ENCODE results near the gene PLA2G4D.

PLA2G4D gene

DNA sequence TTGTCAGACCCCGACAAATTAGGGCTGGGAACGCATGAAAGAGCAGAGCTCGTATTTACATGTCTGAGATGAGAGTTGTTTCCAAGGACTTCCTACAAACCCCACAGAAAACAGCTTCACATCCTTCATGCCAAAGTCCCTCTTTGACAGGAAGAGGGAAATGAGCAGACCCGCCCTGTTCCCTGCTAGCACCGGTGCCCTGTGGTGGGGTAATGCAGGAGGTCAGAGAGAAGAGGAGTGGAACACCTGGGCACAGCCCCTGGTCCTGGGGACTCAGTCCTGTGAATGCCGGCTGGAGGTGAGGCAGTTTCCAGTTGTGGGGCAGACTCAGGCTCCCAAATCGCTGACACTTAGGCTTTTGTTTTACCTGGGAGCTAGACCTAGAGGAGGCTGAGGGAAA is 4.0 kb downstream of the PLA2G4D start:
- no peak overlapping the region for H3K9ac ChIP-seq (ENCODE audit: low read depth, low read length, poor library complexity)
- H4K8ac ChIP-seq (ENCODE audit: low read depth, low read length): no peak overlapping the region
- no peak overlapping the region for H2BK120ac ChIP-seq (ENCODE audit: low read depth, low read length)
- H2AK5ac ChIP-seq (ENCODE audit: low read depth, low read length): no peak overlapping the region
- WGBS, 2 donors (ENCODE audit: extremely low coverage in 2 of 2, insufficient read length in 2 of 2, insufficient replicate concordance in 1 of 2): no CpG with 5 or more reads among the region's 7 CpGs
- H3K14ac ChIP-seq (ENCODE audit: low read length): no peak overlapping the region
- H3K18ac ChIP-seq (ENCODE audit: low read length): no peak overlapping the region
- no peak overlapping the region for H3K23ac ChIP-seq (ENCODE audit: low read depth, low read length, poor library complexity)
- peaks cover 14 to 15% of the 10 kb centered on the region in 2 donors for H3K4me1 ChIP-seq (ENCODE audit: control insufficient read depth in 2 of 2, insufficient read depth in 1 of 2, low read depth in 1 of 2, low read length in 2 of 2)
- no peak overlapping the region for H3K4me2 ChIP-seq (ENCODE audit: insufficient read depth, low read length, poor library complexity, severe bottlenecking)
- H3K4ac ChIP-seq (ENCODE audit: low read length): no peak overlapping the region
- no peaks in the 10 kb centered on the region for H3K79me1 ChIP-seq (ENCODE audit: low read depth, low read length)
- no peak overlapping the region for H3K27ac ChIP-seq (replicated peaks; ENCODE audit: low read length)
- H2BK5ac ChIP-seq (ENCODE audit: low read length): no peak overlapping the region
- no peak overlapping the region for H2AFZ ChIP-seq (ENCODE audit: low read length)
- H3K36me3 ChIP-seq (replicated peaks in 1 of 2; ENCODE audit: control insufficient read depth in 2 of 2, insufficient read depth in 2 of 2, low read length in 2 of 2): no peaks in the 10 kb centered on the region
- H4K91ac ChIP-seq (ENCODE audit: low read depth, low read length, poor library complexity): no peak overlapping the region
- H3K9me3 ChIP-seq (replicated peaks in 1 of 2; ENCODE audit: control insufficient read depth in 2 of 2, insufficient read depth in 1 of 2, low read depth in 1 of 2, low read length in 2 of 2): no peaks in the 10 kb centered on the region
- no peak overlapping the region for H2BK12ac ChIP-seq (ENCODE audit: low read length)
- H3K4me3 ChIP-seq (ENCODE audit: low read length in 2 of 2): no peak overlapping the region
- no peak overlapping the region for H2BK15ac ChIP-seq (ENCODE audit: low read length)
- peaks cover 0 to 7% (median 0%) of the 10 kb centered on the region in 3 experiments for H3K27me3 ChIP-seq (ENCODE audit: control insufficient read depth in 3 of 3, insufficient read depth in 3 of 3, low read depth in 1 of 3, low read length in 3 of 3)
- no peak for DNase-seq (ENCODE audit: low spot score)

DNA sequence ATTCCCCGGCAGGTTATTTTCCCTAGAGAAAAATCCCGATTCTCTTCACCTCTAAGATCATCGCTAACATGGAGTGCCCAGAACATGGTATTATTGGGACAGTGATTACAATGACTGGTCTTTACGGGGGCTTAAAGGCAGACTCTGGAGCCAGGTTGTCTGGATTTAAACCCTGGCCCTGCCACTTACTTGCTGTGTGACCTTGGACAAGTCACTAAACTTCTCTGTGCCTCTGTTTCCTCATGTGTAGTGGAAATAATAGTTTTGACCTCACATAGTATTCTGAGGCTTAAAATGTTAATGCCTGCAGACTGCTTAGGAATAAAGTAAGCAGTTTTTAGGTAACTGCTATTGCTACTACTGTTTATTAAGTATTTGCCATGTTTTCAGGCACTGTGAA is 4.4 kb downstream of the PLA2G4D start:
- DNase-seq (ENCODE audit: low spot score): no peak
- no peak overlapping the region for H3K27ac ChIP-seq (replicated peaks; ENCODE audit: low read length)
- no peak overlapping the region for H4K91ac ChIP-seq (ENCODE audit: low read depth, low read length, poor library complexity)
- H3K4me3 ChIP-seq (ENCODE audit: low read length in 2 of 2): no peak overlapping the region
- no peak overlapping the region for H3K23ac ChIP-seq (ENCODE audit: low read depth, low read length, poor library complexity)
- H2AK5ac ChIP-seq (ENCODE audit: low read depth, low read length): no peak overlapping the region
- no peaks in the 10 kb centered on the region for H3K36me3 ChIP-seq (replicated peaks in 1 of 2; ENCODE audit: control insufficient read depth in 2 of 2, insufficient read depth in 2 of 2, low read length in 2 of 2)
- H3K4me1 ChIP-seq (ENCODE audit: control insufficient read depth in 2 of 2, insufficient read depth in 1 of 2, low read depth in 1 of 2, low read length in 2 of 2): peaks cover 15% of the 10 kb centered on the region in 2 donors
- H2BK120ac ChIP-seq (ENCODE audit: low read depth, low read length): no peak overlapping the region
- no peak overlapping the region for H3K4ac ChIP-seq (ENCODE audit: low read length)
- H2AFZ ChIP-seq (ENCODE audit: low read length): no peak overlapping the region
- no peak overlapping the region for H2BK5ac ChIP-seq (ENCODE audit: low read length)
- H3K14ac ChIP-seq (ENCODE audit: low read length): no peak overlapping the region
- peaks cover 0 to 11% (median 0%) of the 10 kb centered on the region in 3 experiments for H3K27me3 ChIP-seq (ENCODE audit: control insufficient read depth in 3 of 3, insufficient read depth in 3 of 3, low read depth in 1 of 3, low read length in 3 of 3)
- H3K9ac ChIP-seq (ENCODE audit: low read depth, low read length, poor library complexity): no peak overlapping the region
- H3K79me1 ChIP-seq (ENCODE audit: low read depth, low read length): no peaks in the 10 kb centered on the region
- no peak overlapping the region for H4K8ac ChIP-seq (ENCODE audit: low read depth, low read length)
- no peak overlapping the region for H2BK15ac ChIP-seq (ENCODE audit: low read length)
- no peak overlapping the region for H3K4me2 ChIP-seq (ENCODE audit: insufficient read depth, low read length, poor library complexity, severe bottlenecking)
- no CpG with 5 or more reads among the region's 4 CpGs for WGBS, 2 donors (ENCODE audit: extremely low coverage in 2 of 2, insufficient read length in 2 of 2, insufficient replicate concordance in 1 of 2)
- H3K18ac ChIP-seq (ENCODE audit: low read length): no peak overlapping the region
- no peaks in the 10 kb centered on the region for H3K9me3 ChIP-seq (replicated peaks in 1 of 2; ENCODE audit: control insufficient read depth in 2 of 2, insufficient read depth in 1 of 2, low read depth in 1 of 2, low read length in 2 of 2)
- no peak overlapping the region for H2BK12ac ChIP-seq (ENCODE audit: low read length)

DNA sequence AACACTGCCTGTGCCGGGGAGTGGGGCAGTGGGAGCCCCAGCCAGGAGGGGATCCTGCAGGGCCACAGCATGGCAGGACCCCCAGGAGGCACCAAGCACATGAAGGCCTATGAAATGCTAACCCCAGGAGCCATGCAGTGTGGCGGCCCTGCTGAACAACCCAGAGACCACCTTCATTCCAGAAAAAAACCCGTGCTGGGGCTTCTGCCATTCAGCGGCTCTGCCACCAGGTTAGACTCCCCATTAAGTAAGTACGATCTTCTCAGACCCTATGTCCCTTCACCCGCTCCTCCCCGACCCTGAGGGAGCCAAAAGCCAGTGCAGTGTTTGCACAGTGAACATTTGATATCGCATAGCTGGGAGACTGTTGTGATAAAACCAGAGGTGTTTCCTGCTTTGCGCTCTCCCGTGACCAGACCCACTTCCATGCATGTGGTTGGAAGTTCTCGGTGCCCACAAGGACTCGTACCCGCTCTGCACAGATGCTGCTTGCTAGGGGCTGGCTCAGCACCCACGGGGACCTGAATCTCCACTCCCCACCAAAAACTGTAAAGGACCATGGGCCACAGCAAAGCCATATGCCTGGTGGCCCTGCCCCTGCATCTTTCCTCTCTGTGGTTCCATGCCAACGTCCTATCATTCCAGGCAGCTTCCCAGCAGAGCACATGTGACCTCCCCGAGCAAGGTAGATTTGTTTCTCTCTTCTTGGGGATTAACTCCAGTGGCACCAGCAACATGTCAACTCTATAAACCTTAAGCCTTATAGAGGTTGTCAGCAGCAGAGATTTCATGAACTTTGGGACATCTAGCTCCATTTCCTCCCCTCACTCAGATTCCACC is 5.3 kb downstream of the PLA2G4D start:
- no peaks in the 10 kb centered on the region for H3K36me3 ChIP-seq (replicated peaks in 1 of 2; ENCODE audit: control insufficient read depth in 2 of 2, insufficient read depth in 2 of 2, low read length in 2 of 2)
- peak overlapping the region; percentile 4 for H2AK5ac ChIP-seq (ENCODE audit: low read depth, low read length)
- no peak overlapping the region for H4K8ac ChIP-seq (ENCODE audit: low read depth, low read length)
- H3K4me3 ChIP-seq (ENCODE audit: low read length in 2 of 2): no peak overlapping the region
- peaks cover 17 to 20% of the 10 kb centered on the region in 2 donors for H3K4me1 ChIP-seq (ENCODE audit: control insufficient read depth in 2 of 2, insufficient read depth in 1 of 2, low read depth in 1 of 2, low read length in 2 of 2)
- peak overlapping the region; percentile 53 for H3K18ac ChIP-seq (ENCODE audit: low read length)
- H2BK12ac ChIP-seq (ENCODE audit: low read length): no peak overlapping the region
- peaks cover 0 to 13% (median 0%) of the 10 kb centered on the region in 3 experiments for H3K27me3 ChIP-seq (ENCODE audit: control insufficient read depth in 3 of 3, insufficient read depth in 3 of 3, low read depth in 1 of 3, low read length in 3 of 3)
- H3K9ac ChIP-seq (ENCODE audit: low read depth, low read length, poor library complexity): no peak overlapping the region
- no peak for DNase-seq (ENCODE audit: low spot score)
- no peak overlapping the region for H4K91ac ChIP-seq (ENCODE audit: low read depth, low read length, poor library complexity)
- no peak overlapping the region for H2BK120ac ChIP-seq (ENCODE audit: low read depth, low read length)
- no peak overlapping the region for H3K27ac ChIP-seq (replicated peaks; ENCODE audit: low read length)
- H2BK5ac ChIP-seq (ENCODE audit: low read length): no peak overlapping the region
- no CpG with 5 or more reads among the region's 16 CpGs for WGBS, 2 donors (ENCODE audit: extremely low coverage in 2 of 2, insufficient read length in 2 of 2, insufficient replicate concordance in 1 of 2)
- H3K4me2 ChIP-seq (ENCODE audit: insufficient read depth, low read length, poor library complexity, severe bottlenecking): no peak overlapping the region
- H3K79me1 ChIP-seq (ENCODE audit: low read depth, low read length): no peaks in the 10 kb centered on the region
- H3K23ac ChIP-seq (ENCODE audit: low read depth, low read length, poor library complexity): no peak overlapping the region
- H3K14ac ChIP-seq (ENCODE audit: low read length): no peak overlapping the region
- no peaks in the 10 kb centered on the region for H3K9me3 ChIP-seq (replicated peaks in 1 of 2; ENCODE audit: control insufficient read depth in 2 of 2, insufficient read depth in 1 of 2, low read depth in 1 of 2, low read length in 2 of 2)
- no peak overlapping the region for H3K4ac ChIP-seq (ENCODE audit: low read length)
- no peak overlapping the region for H2BK15ac ChIP-seq (ENCODE audit: low read length)
- no peak overlapping the region for H2AFZ ChIP-seq (ENCODE audit: low read length)

DNA sequence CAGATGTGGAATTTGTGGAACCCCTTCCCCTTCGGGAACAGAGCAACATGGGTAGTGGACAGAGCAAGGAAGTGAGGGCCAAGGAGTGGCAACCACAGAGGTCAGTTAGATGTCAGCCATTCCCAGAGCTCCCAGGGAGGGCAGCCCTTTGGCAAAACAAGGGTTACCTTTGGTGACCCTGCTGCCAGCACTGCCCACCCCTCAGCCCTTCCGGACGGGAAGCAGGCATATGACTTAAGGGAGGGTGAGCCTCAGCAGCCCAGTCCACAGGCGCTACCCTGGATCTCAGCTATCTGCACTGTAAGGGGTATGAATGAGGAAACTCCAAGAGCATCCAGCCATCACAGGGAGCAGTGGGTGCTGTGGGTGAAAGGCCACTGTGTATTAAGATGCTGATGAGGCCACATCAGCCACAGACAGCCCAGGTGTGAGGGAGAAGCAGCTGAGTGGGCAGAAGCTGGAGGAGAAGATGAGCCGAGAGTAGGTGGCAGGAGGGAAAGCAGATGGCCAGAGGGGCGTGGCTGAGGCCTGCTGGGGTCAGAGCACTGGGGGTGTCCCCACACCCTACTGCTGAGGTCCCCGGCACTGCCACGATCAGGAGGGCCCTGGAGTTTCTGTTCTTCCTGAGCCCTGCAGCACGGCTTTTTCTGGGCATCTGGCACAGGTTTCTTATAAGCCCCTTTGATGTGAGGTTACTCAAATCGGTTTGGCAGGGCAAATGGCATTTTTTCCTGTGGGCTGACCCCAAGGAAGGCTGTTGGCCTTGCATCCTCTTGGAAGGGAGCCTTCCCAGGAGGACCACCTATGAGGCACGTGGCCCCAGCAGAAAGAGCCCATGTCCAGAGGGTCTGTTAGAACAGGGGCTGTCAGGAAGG is 6.2 kb downstream of the PLA2G4D start:
- no peak overlapping the region for H3K4me2 ChIP-seq (ENCODE audit: insufficient read depth, low read length, poor library complexity, severe bottlenecking)
- no peaks in the 10 kb centered on the region for H3K36me3 ChIP-seq (replicated peaks in 1 of 2; ENCODE audit: control insufficient read depth in 2 of 2, insufficient read depth in 2 of 2, low read length in 2 of 2)
- no peak overlapping the region for H4K91ac ChIP-seq (ENCODE audit: low read depth, low read length, poor library complexity)
- H2BK15ac ChIP-seq (ENCODE audit: low read length): no peak overlapping the region
- no peak overlapping the region for H3K27ac ChIP-seq (replicated peaks; ENCODE audit: low read length)
- WGBS, 2 donors (ENCODE audit: extremely low coverage in 2 of 2, insufficient read length in 2 of 2, insufficient replicate concordance in 1 of 2): no CpG with 5 or more reads among the region's 11 CpGs
- H3K4me1 ChIP-seq (ENCODE audit: control insufficient read depth in 2 of 2, insufficient read depth in 1 of 2, low read depth in 1 of 2, low read length in 2 of 2): peaks cover 17 to 20% of the 10 kb centered on the region in 2 donors
- no peaks in the 10 kb centered on the region for H3K79me1 ChIP-seq (ENCODE audit: low read depth, low read length)
- H2BK120ac ChIP-seq (ENCODE audit: low read depth, low read length): no peak overlapping the region
- peaks cover 0 to 20% (median 2%) of the 10 kb centered on the region in 3 experiments for H3K27me3 ChIP-seq (ENCODE audit: control insufficient read depth in 3 of 3, insufficient read depth in 3 of 3, low read depth in 1 of 3, low read length in 3 of 3)
- no peak overlapping the region for H2AK5ac ChIP-seq (ENCODE audit: low read depth, low read length)
- H3K14ac ChIP-seq (ENCODE audit: low read length): no peak overlapping the region
- H4K8ac ChIP-seq (ENCODE audit: low read depth, low read length): no peak overlapping the region
- H3K18ac ChIP-seq (ENCODE audit: low read length): peak overlapping the region; percentile 32
- H3K4ac ChIP-seq (ENCODE audit: low read length): no peak overlapping the region
- no peak overlapping the region for H3K23ac ChIP-seq (ENCODE audit: low read depth, low read length, poor library complexity)
- H2AFZ ChIP-seq (ENCODE audit: low read length): no peak overlapping the region
- H3K9ac ChIP-seq (ENCODE audit: low read depth, low read length, poor library complexity): no peak overlapping the region
- H2BK5ac ChIP-seq (ENCODE audit: low read length): no peak overlapping the region
- no peaks in the 10 kb centered on the region for H3K9me3 ChIP-seq (replicated peaks in 1 of 2; ENCODE audit: control insufficient read depth in 2 of 2, insufficient read depth in 1 of 2, low read depth in 1 of 2, low read length in 2 of 2)
- no peak overlapping the region for H3K4me3 ChIP-seq (ENCODE audit: low read length in 2 of 2)
- DNase-seq (ENCODE audit: low spot score): no peak
- no peak overlapping the region for H2BK12ac ChIP-seq (ENCODE audit: low read length)

Measured in neuronal stem cell (in vitro differentiated cells).